NCI-H2107 (cell line): Measurements from ENCODE around the gene MYL9.

Experiments
- DNase-seq: peaks from one replicate; lab custom pipeline; 2025; lab: John Stamatoyannopoulos, UW

Gene MYL9

GRCh38 chr20:36526521-36527011, 14.8 kb upstream of the MYL9 start:
- DNase-seq: no peak

- no peak for DNase-seq
Measured at GRCh38 chr20:36527331-36528125, 13.8 kb upstream of the MYL9 start.

GRCh38 chr20:36528176-36528874, 13.0 kb upstream of the MYL9 start:
- DNase-seq: no peak

GRCh38 chr20:36528875-36529417, 12.4 kb upstream of the MYL9 start:
- no peak for DNase-seq

- DNase-seq: no peak
Measured at GRCh38 chr20:36532388-36532787, 8.9 kb upstream of the MYL9 start.

GRCh38 chr20:36532822-36533221, 8.5 kb upstream of the MYL9 start:
- no peak for DNase-seq

- no peak for DNase-seq
Measured at GRCh38 chr20:36538026-36538722, 3.1 kb upstream of the MYL9 start.

GRCh38 chr20:36540551-36541211, 638 bp upstream of the MYL9 start:
- no peak for DNase-seq

GRCh38 chr20:36541768-36542488, 609 bp downstream of the MYL9 start:
- DNase-seq: no peak

- no peak for DNase-seq
Measured at GRCh38 chr20:36542516-36543183, 1.3 kb downstream of the MYL9 start.

GRCh38 chr20:36543184-36544133, 2.1 kb downstream of the MYL9 start:
- DNase-seq: no peak

GRCh38 chr20:36544134-36545018, 3.1 kb downstream of the MYL9 start:
- DNase-seq: no peak

GRCh38 chr20:36546111-36546736, 4.9 kb downstream of the MYL9 start:
- no peak for DNase-seq

GRCh38 chr20:36547186-36548005, 6.1 kb downstream of the MYL9 start:
- DNase-seq: no peak

- DNase-seq: no peak
Measured at GRCh38 chr20:36548006-36548315, 6.6 kb downstream of the MYL9 start.

- no peak for DNase-seq
Measured at GRCh38 chr20:36548704-36549627, 7.6 kb downstream of the MYL9 start.
